ENCODE results near the gene ANKDD1B. TPM values are rescaled to one million over a fixed set of nuclear protein-coding genes. Genes with fewer than 3 reads are reported as not detected.
"Not testable (repeated sequence)": the region's sequence is repeated elsewhere in the genome, so short reads cannot be mapped to it uniquely, and the experiment has no call there.

ANKDD1B gene
- total RNA-seq, 1 experiment from 2014 or later = 0.10 TPM

DNA sequence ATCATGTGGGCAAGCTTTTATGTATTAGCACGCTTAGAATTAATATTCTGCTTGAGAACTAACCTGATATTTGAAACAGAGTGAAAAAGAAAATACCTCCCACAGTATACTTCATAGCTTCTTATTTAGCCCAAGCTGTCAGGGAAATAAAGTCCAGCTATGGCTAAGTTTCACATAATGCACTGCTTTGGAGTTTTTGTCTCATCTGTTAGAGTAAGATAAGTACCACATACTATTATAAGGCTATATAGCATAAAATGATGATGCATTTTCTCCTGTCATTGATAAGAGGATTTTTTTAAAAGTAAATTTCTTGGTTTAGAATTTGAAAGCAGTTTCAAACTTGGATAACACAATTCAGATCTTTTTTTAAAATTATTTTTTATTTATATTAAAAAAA is 2.4 kb upstream of the ANKDD1B start:
- no peaks in the 10 kb centered on the region for H3K9me3 ChIP-seq (ENCODE audit: control insufficient read depth, insufficient read depth, low read depth, low read length)
- no peak overlapping the region for H3K27ac ChIP-seq (ENCODE audit: low read length)
- no TSS peak for BruUV-seq (replicated peaks)
- intact Hi-C loops (cut with micrococcal nuclease; ENCODE audit: unreplicated experiment) = no loop called here
- H3K4me3 ChIP-seq (ENCODE audit: low read depth in 2 of 2, low read length in 2 of 2) = no peak overlapping the region
- ChIA-PET CTCF (no interaction called here), POLR2A (interaction anchor here (0.6 kb wide), 1 partner anchor 170 kb away, joined by 3 read pairs; no protein-coding TSS in a partner anchor)
- ATAC-seq = no peak
- no peaks in the 10 kb centered on the region for H3K27me3 ChIP-seq (ENCODE audit: control insufficient read depth, insufficient read depth, low read length)
- no peak for DNase-seq (ENCODE audit: low read depth, low spot score)
- TF ChIP-seq TCF7L2 (IDR thresholded peaks at IDR 0.05; ENCODE audit: low read depth, low read length) (no peak), SIN3A (IDR thresholded peaks at IDR 0.05; ENCODE audit: borderline replicate concordance, insufficient read depth, low read depth, low read length) (no peak), POLR2AphosphoS5 (IDR thresholded peaks at IDR 0.05; ENCODE audit: low read depth, low read length) (no peak)
- TF ChIP-seq, protein P1, sequence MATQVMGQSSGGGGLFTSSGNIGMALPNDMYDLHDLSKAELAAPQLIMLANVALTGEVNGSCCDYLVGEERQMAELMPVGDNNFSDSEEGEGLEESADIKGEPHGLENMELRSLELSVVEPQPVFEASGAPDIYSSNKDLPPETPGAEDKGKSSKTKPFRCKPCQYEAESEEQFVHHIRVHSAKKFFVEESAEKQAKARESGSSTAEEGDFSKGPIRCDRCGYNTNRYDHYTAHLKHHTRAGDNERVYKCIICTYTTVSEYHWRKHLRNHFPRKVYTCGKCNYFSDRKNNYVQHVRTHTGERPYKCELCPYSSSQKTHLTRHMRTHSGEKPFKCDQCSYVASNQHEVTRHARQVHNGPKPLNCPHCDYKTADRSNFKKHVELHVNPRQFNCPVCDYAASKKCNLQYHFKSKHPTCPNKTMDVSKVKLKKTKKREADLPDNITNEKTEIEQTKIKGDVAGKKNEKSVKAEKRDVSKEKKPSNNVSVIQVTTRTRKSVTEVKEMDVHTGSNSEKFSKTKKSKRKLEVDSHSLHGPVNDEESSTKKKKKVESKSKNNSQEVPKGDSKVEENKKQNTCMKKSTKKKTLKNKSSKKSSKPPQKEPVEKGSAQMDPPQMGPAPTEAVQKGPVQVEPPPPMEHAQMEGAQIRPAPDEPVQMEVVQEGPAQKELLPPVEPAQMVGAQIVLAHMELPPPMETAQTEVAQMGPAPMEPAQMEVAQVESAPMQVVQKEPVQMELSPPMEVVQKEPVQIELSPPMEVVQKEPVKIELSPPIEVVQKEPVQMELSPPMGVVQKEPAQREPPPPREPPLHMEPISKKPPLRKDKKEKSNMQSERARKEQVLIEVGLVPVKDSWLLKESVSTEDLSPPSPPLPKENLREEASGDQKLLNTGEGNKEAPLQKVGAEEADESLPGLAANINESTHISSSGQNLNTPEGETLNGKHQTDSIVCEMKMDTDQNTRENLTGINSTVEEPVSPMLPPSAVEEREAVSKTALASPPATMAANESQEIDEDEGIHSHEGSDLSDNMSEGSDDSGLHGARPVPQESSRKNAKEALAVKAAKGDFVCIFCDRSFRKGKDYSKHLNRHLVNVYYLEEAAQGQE (IDR thresholded peaks at IDR 0.05; ENCODE audit: insufficient read depth in 1 of 2, low read depth in 2 of 2, low read length in 1 of 2) = no peak
- TF ChIP-seq, protein P2, sequence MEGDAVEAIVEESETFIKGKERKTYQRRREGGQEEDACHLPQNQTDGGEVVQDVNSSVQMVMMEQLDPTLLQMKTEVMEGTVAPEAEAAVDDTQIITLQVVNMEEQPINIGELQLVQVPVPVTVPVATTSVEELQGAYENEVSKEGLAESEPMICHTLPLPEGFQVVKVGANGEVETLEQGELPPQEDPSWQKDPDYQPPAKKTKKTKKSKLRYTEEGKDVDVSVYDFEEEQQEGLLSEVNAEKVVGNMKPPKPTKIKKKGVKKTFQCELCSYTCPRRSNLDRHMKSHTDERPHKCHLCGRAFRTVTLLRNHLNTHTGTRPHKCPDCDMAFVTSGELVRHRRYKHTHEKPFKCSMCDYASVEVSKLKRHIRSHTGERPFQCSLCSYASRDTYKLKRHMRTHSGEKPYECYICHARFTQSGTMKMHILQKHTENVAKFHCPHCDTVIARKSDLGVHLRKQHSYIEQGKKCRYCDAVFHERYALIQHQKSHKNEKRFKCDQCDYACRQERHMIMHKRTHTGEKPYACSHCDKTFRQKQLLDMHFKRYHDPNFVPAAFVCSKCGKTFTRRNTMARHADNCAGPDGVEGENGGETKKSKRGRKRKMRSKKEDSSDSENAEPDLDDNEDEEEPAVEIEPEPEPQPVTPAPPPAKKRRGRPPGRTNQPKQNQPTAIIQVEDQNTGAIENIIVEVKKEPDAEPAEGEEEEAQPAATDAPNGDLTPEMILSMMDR (IDR thresholded peaks at IDR 0.05) = no peak
- in situ Hi-C loops (cut with HindIII; ENCODE audit: low pct_unique_long_range_greater_than_20kb, low sequenced_read_pairs) = no loop called here
- peaks cover 4% of the 10 kb centered on the region for H3K4me1 ChIP-seq (ENCODE audit: control insufficient read depth, insufficient read depth, low read length)
- no peaks in the 10 kb centered on the region for H3K36me3 ChIP-seq (ENCODE audit: control insufficient read depth, insufficient read depth, low read length)

DNA sequence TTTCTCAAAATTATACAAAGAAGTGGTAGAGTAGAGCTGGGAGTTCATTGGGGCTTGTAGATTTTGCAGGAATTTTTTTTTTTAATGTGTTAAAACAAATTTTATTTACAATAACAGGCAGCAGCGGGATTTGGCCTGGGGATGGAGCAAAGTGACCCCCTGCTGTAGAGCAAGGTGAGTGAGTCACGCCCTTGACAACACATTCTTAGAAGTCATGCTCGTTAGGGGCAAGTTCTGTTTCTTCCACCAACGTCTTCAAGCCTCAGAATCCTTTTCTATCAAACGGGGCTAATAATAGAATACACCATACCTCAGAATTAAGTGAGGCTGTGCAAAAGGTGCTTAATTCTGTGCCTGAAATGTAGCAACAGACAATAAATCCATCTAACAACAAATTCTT is 1.1 kb upstream of the ANKDD1B start:
- TF ChIP-seq, protein P1 (IDR thresholded peaks at IDR 0.05; ENCODE audit: insufficient read depth in 1 of 2, low read depth in 2 of 2, low read length in 1 of 2) = no peak
- no peak for TF ChIP-seq POLR2AphosphoS5 (IDR thresholded peaks at IDR 0.05; ENCODE audit: low read depth, low read length)
- TF ChIP-seq TCF7L2 (IDR thresholded peaks at IDR 0.05; ENCODE audit: low read depth, low read length) = no peak
- TF ChIP-seq SIN3A (IDR thresholded peaks at IDR 0.05; ENCODE audit: borderline replicate concordance, insufficient read depth, low read depth, low read length) = no peak
- TF ChIP-seq, protein P2 (IDR thresholded peaks at IDR 0.05) = no peak
- in situ Hi-C loops (cut with HindIII; ENCODE audit: low pct_unique_long_range_greater_than_20kb, low sequenced_read_pairs) = no loop called here
- BruUV-seq (replicated peaks) = no TSS peak
- CTCF ChIA-PET = no interaction called here
- Histone ChIP-seq H3K4me1 (ENCODE audit: control insufficient read depth, insufficient read depth, low read length) (peaks cover 4% of the 10 kb centered on the region), H3K9me3 (ENCODE audit: control insufficient read depth, insufficient read depth, low read depth, low read length) (no peaks in the 10 kb centered on the region), H3K27me3 (ENCODE audit: control insufficient read depth, insufficient read depth, low read length) (no peaks in the 10 kb centered on the region), H3K4me3 (ENCODE audit: low read depth in 2 of 2, low read length in 2 of 2) (no peak overlapping the region), H3K36me3 (ENCODE audit: control insufficient read depth, insufficient read depth, low read length) (no peaks in the 10 kb centered on the region), H3K27ac (ENCODE audit: low read length) (no peak overlapping the region)
- no peak for DNase-seq (ENCODE audit: low read depth, low spot score)
- no peak for ATAC-seq
- intact Hi-C loops (cut with micrococcal nuclease; ENCODE audit: unreplicated experiment) = no loop called here
- POLR2A ChIA-PET = no interaction called here

DNA sequence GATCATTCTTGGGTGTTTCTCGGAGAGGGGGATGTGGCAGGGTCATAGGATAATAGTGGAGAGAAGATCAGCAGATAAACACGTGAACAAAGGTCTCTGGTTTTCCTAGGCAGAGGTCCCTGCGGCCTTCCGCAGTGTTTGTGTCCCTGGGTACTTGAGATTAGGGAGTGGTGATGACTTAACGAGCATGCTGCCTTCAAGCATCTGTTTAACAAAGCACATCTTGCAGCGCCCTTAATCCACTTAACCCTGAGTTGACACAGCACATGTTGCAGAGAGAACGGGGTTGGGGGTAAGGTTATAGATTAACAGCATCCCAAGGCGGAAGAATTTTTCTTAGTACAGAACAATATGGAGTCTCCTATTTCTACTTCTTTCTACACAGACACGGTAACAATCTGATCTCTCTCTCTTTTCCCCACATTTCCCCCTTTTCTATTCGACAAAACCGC is 368 bp upstream of the ANKDD1B start:
- in situ Hi-C loops (cut with HindIII; ENCODE audit: low pct_unique_long_range_greater_than_20kb, low sequenced_read_pairs); intact Hi-C loops (cut with micrococcal nuclease; ENCODE audit: unreplicated experiment); H3K9me3 ChIP-seq (ENCODE audit: control insufficient read depth, insufficient read depth, low read depth, low read length); H3K27me3 ChIP-seq (ENCODE audit: control insufficient read depth, insufficient read depth, low read length); POLR2A ChIA-PET; CTCF ChIA-PET; BruUV-seq (replicated peaks); H3K36me3 ChIP-seq (ENCODE audit: control insufficient read depth, insufficient read depth, low read length); DNase-seq (ENCODE audit: low read depth, low spot score); H3K4me1 ChIP-seq (ENCODE audit: control insufficient read depth, insufficient read depth, low read length): not testable (repeated sequence)
- peak overlapping the region; percentile 68 for H3K27ac ChIP-seq (ENCODE audit: low read length)
- ATAC-seq = 0 out of 2 replicates have a peak, but pooled peaks have one; percentile 12
- H3K4me3 ChIP-seq (ENCODE audit: low read depth in 2 of 2, low read length in 2 of 2) = peak overlapping the region; percentile 56 to 70

Measured in Panc1 (cell line).